Measurements from ENCODE around the gene SLIT1. TPM values are rescaled to one million over a fixed set of nuclear protein-coding genes. Genes with fewer than 3 reads are reported as not detected.

Gene SLIT1
- total RNA-seq, 1 experiment from 2014 or later: 0.41 TPM

DNA sequence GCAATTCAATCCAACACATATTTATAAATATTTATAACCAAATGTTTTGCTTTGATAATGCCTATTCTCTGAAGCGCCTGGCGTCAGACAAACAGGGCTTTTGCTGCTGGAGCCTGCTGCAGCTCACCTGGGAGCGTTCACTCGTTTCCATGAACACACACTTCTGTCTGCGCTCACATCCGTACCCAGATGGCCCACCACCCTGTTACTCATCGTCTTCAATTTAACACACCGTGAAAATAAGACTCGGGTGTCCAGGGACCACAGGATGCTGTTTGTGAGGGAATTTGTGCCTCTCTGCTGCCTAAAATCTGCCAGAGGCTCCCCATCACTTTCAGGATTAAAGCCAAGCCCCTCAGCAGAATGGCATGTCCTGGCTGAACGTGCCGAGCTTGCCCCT, 74.1 kb downstream of the SLIT1 start:
- H3K4me1 ChIP-seq: no peaks in the 10 kb centered on the region
- H3K27me3 Mint-ChIP-seq (ENCODE audit: insufficient read depth, unreplicated experiment): peaks cover 21% of the 10 kb centered on the region
- TF ChIP-seq, protein P1, sequence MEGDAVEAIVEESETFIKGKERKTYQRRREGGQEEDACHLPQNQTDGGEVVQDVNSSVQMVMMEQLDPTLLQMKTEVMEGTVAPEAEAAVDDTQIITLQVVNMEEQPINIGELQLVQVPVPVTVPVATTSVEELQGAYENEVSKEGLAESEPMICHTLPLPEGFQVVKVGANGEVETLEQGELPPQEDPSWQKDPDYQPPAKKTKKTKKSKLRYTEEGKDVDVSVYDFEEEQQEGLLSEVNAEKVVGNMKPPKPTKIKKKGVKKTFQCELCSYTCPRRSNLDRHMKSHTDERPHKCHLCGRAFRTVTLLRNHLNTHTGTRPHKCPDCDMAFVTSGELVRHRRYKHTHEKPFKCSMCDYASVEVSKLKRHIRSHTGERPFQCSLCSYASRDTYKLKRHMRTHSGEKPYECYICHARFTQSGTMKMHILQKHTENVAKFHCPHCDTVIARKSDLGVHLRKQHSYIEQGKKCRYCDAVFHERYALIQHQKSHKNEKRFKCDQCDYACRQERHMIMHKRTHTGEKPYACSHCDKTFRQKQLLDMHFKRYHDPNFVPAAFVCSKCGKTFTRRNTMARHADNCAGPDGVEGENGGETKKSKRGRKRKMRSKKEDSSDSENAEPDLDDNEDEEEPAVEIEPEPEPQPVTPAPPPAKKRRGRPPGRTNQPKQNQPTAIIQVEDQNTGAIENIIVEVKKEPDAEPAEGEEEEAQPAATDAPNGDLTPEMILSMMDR (IDR thresholded peaks at IDR 0.05; ENCODE audit: insufficient read depth in 1 of 2, low read depth in 1 of 2, low read length in 1 of 2, severe bottlenecking in 1 of 2, unreplicated experiment in 1 of 2): no peak
- H3K4me3 ChIP-seq (ENCODE audit: low read depth, low read length): no peak overlapping the region
- no peak for DNase-seq
- H3K27ac Mint-ChIP-seq (ENCODE audit: unreplicated experiment): no peak overlapping the region
- H3K4me3 Mint-ChIP-seq (ENCODE audit: unreplicated experiment): no peak overlapping the region
- H3K27me3 ChIP-seq (replicated peaks; ENCODE audit: control insufficient read depth, insufficient read depth, low read length): peaks cover 4% of the 10 kb centered on the region; the same call in 1 of the 2 replicates
- no peaks in the 10 kb centered on the region for H3K9me3 ChIP-seq
- H3K36me3 Mint-ChIP-seq (ENCODE audit: insufficient read depth, unreplicated experiment): no peaks in the 10 kb centered on the region
- POLR2A ChIA-PET: interaction anchor here (0.6 kb wide), 1 partner anchor 90 kb away, joined by 3 read pairs; no protein-coding TSS in a partner anchor
- H3K36me3 ChIP-seq (ENCODE audit: control insufficient read depth, insufficient read depth, low read length): no peaks in the 10 kb centered on the region
- CTCF ChIA-PET: interaction anchor here (0.5 to 0.6 kb wide), 2 partner anchors 62 to 356 kb away, joined by 3 read pairs; no protein-coding TSS in a partner anchor
- intact Hi-C loops (cut with micrococcal nuclease; ENCODE audit: unreplicated experiment): no loop called here
- BruUV-seq (replicated peaks): no TSS peak
- H3K4me1 Mint-ChIP-seq (ENCODE audit: low read depth, unreplicated experiment): no peaks in the 10 kb centered on the region
- H3K9me3 Mint-ChIP-seq (ENCODE audit: unreplicated experiment): no peaks in the 10 kb centered on the region

DNA sequence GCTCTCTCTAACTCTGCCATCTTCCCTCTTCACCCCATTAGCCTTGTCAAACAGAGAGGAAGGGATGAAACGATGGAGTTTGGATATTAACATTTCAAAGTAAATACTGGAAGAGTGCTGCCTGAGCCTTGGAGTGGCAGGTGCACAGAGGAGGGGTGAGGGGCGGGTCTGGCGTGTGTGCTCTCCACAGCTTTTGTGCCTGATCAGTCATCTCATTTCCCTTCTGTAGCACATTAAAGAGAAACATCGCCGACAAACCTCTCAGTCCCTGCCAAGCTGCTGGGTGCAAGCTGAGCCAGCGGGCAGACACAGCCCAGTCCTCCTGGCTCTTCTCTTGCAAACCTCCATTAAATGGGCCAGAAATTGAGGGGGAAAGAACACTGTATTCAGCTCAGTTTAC, 76.2 kb downstream of the SLIT1 start:
- H3K27me3 Mint-ChIP-seq (ENCODE audit: insufficient read depth, unreplicated experiment): peaks cover 27% of the 10 kb centered on the region
- no TSS peak for BruUV-seq (replicated peaks)
- ChIA-PET POLR2A (no interaction called here), CTCF (no interaction called here)
- Histone ChIP-seq H3K9me3 (no peaks in the 10 kb centered on the region), H3K4me1 (no peaks in the 10 kb centered on the region), H3K36me3 (ENCODE audit: control insufficient read depth, insufficient read depth, low read length) (no peaks in the 10 kb centered on the region), H3K27me3 (replicated peaks; ENCODE audit: control insufficient read depth, insufficient read depth, low read length) (peaks cover 4% of the 10 kb centered on the region; the same call in 1 of the 2 replicates), H3K4me3 (ENCODE audit: low read depth, low read length) (no peak overlapping the region)
- intact Hi-C loops (cut with micrococcal nuclease; ENCODE audit: unreplicated experiment): no loop called here
- H3K27ac Mint-ChIP-seq (ENCODE audit: unreplicated experiment): no peak overlapping the region
- no peak overlapping the region for H3K4me3 Mint-ChIP-seq (ENCODE audit: unreplicated experiment)
- no peak for DNase-seq
- no peaks in the 10 kb centered on the region for H3K36me3 Mint-ChIP-seq (ENCODE audit: insufficient read depth, unreplicated experiment)
- no peaks in the 10 kb centered on the region for H3K4me1 Mint-ChIP-seq (ENCODE audit: low read depth, unreplicated experiment)
- TF ChIP-seq, protein P1 (IDR thresholded peaks at IDR 0.05; ENCODE audit: insufficient read depth in 1 of 2, low read depth in 1 of 2, low read length in 1 of 2, severe bottlenecking in 1 of 2, unreplicated experiment in 1 of 2): no peak
- H3K9me3 Mint-ChIP-seq (ENCODE audit: unreplicated experiment): no peaks in the 10 kb centered on the region

DNA sequence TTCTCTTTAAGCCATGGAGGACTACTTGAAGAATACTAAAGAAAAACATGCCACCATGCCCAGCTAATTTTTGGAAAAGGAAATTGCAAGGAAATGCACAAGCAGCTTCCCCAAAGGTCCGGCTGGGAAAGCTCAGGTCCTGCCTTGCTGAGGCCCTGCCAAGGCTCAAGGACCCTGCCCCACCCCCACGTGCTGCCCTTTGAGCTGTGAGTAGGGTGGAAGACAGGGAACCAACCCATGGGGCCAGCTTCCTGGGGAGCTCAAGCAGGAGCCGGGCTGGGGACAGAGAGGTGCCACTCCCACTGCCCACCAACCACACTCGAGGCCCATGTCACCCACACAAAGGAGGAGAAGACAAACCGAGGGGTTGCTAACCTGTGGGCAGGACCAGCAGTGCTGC, 78.2 kb downstream of the SLIT1 start:
- TF ChIP-seq, protein P1 (IDR thresholded peaks at IDR 0.05; ENCODE audit: insufficient read depth in 1 of 2, low read depth in 1 of 2, low read length in 1 of 2, severe bottlenecking in 1 of 2, unreplicated experiment in 1 of 2): no peak
- Histone ChIP-seq H3K27me3 (replicated peaks; ENCODE audit: control insufficient read depth, insufficient read depth, low read length) (peaks cover 4% of the 10 kb centered on the region; the same call in 1 of the 2 replicates), H3K9me3 (no peaks in the 10 kb centered on the region), H3K4me1 (no peaks in the 10 kb centered on the region), H3K36me3 (ENCODE audit: control insufficient read depth, insufficient read depth, low read length) (no peaks in the 10 kb centered on the region), H3K4me3 (ENCODE audit: low read depth, low read length) (no peak overlapping the region)
- no peak overlapping the region for H3K27ac Mint-ChIP-seq (ENCODE audit: unreplicated experiment)
- H3K4me1 Mint-ChIP-seq (ENCODE audit: low read depth, unreplicated experiment): no peaks in the 10 kb centered on the region
- H3K4me3 Mint-ChIP-seq (ENCODE audit: unreplicated experiment): no peak overlapping the region
- no peaks in the 10 kb centered on the region for H3K36me3 Mint-ChIP-seq (ENCODE audit: insufficient read depth, unreplicated experiment)
- no peaks in the 10 kb centered on the region for H3K9me3 Mint-ChIP-seq (ENCODE audit: unreplicated experiment)
- CTCF ChIA-PET: no interaction called here
- peaks cover 32% of the 10 kb centered on the region for H3K27me3 Mint-ChIP-seq (ENCODE audit: insufficient read depth, unreplicated experiment)
- intact Hi-C loops (cut with micrococcal nuclease; ENCODE audit: unreplicated experiment): no loop called here
- POLR2A ChIA-PET: no interaction called here
- BruUV-seq (replicated peaks): no TSS peak
- no peak for DNase-seq

All from Caco-2 (cell line).